Esophagus muscularis mucosa (tissue), 4 donors: ENCODE measurements around the gene PARK7.

ENCODE experiments used
- EP300 ChIP-seq: sonication (generic); formaldehyde crosslinking; IDR thresholded peaks from one replicate; pipeline ENCODE4 v1.6.1; 2017; ENCODE audit warnings: antibody characterized with exemption
- POLR2A ChIP-seq: fragments of 450-650 bp; IDR thresholded peaks from one replicate; pipeline ENCODE4 v1.6.1; 2017; ENCODE audit warnings: antibody characterized with exemption, moderate library complexity, mild to moderate bottlenecking, low read depth
- TF ChIP-seq, protein P1 (sequence below), 3 experiments: fragments of 200-600 bp in 2 of 3; fragments of 450-650 bp in 1 of 3; sonication (generic) in 2 of 3; IDR thresholded peaks; one replicate each; pipeline ENCODE4 v1.5.1; 2017 to 2019; ENCODE audit warnings: antibody characterized with exemption in 3 of 3, mild to moderate bottlenecking in 2 of 3, moderate library complexity in 1 of 3

DNA sequence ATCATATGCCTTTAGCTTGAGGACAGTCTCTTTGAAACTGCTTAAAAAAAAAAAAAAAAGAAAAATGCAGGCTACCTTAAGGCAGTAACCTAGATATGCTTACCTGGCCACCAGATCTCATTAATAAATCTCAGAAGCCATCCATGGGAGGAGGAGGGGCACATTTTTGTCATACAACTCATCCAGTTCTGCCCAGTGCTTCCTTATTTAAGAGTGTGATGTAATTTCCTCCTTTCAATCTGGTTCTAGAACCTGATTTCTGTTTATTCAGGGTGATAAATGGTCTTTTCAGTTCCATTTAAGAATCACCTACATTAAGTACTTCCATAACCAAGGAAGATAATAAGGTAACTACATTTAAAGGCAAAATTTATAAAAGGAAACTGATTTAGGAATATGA is 58.5 kb downstream of the PARK7 start:
- TF ChIP-seq, protein P1, sequence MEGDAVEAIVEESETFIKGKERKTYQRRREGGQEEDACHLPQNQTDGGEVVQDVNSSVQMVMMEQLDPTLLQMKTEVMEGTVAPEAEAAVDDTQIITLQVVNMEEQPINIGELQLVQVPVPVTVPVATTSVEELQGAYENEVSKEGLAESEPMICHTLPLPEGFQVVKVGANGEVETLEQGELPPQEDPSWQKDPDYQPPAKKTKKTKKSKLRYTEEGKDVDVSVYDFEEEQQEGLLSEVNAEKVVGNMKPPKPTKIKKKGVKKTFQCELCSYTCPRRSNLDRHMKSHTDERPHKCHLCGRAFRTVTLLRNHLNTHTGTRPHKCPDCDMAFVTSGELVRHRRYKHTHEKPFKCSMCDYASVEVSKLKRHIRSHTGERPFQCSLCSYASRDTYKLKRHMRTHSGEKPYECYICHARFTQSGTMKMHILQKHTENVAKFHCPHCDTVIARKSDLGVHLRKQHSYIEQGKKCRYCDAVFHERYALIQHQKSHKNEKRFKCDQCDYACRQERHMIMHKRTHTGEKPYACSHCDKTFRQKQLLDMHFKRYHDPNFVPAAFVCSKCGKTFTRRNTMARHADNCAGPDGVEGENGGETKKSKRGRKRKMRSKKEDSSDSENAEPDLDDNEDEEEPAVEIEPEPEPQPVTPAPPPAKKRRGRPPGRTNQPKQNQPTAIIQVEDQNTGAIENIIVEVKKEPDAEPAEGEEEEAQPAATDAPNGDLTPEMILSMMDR (IDR thresholded peaks at IDR 0.05): no peak
- no peak for TF ChIP-seq POLR2A
- no peak for TF ChIP-seq EP300
